ENCODE data around the gene ANKS1B.

DNA sequence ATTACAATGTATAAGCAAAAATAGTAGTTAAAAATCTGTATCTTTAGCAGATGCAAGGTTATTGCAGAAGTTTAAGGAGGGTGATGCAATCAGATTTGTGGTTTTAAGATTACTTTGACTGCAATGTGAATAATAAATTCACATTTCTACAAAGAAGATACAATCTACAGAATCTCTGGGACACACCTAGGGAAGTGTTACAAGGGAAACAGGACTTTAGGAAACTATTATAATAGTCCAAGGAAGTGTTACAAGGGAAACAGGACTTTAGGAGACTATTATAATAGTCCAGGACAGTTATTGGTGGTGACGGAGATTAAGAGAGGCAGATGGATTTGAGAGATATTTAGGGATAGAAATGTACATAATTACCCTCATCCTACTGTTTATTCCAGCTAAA is 491.5 kb downstream of the ANKS1B start:
- no peak for TF ChIP-seq POLR2A (IDR thresholded peaks at IDR 0.05; ENCODE audit: borderline replicate concordance, extremely low read depth, insufficient read depth, insufficient read length)
- TF ChIP-seq SP1 (IDR thresholded peaks at IDR 0.05; ENCODE audit: low read depth): no peak
- TF ChIP-seq, protein P1, sequence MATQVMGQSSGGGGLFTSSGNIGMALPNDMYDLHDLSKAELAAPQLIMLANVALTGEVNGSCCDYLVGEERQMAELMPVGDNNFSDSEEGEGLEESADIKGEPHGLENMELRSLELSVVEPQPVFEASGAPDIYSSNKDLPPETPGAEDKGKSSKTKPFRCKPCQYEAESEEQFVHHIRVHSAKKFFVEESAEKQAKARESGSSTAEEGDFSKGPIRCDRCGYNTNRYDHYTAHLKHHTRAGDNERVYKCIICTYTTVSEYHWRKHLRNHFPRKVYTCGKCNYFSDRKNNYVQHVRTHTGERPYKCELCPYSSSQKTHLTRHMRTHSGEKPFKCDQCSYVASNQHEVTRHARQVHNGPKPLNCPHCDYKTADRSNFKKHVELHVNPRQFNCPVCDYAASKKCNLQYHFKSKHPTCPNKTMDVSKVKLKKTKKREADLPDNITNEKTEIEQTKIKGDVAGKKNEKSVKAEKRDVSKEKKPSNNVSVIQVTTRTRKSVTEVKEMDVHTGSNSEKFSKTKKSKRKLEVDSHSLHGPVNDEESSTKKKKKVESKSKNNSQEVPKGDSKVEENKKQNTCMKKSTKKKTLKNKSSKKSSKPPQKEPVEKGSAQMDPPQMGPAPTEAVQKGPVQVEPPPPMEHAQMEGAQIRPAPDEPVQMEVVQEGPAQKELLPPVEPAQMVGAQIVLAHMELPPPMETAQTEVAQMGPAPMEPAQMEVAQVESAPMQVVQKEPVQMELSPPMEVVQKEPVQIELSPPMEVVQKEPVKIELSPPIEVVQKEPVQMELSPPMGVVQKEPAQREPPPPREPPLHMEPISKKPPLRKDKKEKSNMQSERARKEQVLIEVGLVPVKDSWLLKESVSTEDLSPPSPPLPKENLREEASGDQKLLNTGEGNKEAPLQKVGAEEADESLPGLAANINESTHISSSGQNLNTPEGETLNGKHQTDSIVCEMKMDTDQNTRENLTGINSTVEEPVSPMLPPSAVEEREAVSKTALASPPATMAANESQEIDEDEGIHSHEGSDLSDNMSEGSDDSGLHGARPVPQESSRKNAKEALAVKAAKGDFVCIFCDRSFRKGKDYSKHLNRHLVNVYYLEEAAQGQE (IDR thresholded peaks at IDR 0.05; ENCODE audit: low read depth): no peak
- no peak for TF ChIP-seq EZH2phosphoT487 (IDR thresholded peaks at IDR 0.05; ENCODE audit: borderline replicate concordance)
- TF ChIP-seq SIN3A (IDR thresholded peaks at IDR 0.05; ENCODE audit: low read depth): no peak
- TF ChIP-seq, protein P2, sequence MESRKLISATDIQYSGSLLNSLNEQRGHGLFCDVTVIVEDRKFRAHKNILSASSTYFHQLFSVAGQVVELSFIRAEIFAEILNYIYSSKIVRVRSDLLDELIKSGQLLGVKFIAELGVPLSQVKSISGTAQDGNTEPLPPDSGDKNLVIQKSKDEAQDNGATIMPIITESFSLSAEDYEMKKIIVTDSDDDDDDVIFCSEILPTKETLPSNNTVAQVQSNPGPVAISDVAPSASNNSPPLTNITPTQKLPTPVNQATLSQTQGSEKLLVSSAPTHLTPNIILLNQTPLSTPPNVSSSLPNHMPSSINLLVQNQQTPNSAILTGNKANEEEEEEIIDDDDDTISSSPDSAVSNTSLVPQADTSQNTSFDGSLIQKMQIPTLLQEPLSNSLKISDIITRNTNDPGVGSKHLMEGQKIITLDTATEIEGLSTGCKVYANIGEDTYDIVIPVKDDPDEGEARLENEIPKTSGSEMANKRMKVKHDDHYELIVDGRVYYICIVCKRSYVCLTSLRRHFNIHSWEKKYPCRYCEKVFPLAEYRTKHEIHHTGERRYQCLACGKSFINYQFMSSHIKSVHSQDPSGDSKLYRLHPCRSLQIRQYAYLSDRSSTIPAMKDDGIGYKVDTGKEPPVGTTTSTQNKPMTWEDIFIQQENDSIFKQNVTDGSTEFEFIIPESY (IDR thresholded peaks at IDR 0.05; ENCODE audit: extremely low read depth, insufficient replicate concordance, low read length): no peak
- TF ChIP-seq YY1 (IDR thresholded peaks at IDR 0.05; ENCODE audit: extremely low read depth, insufficient replicate concordance, low read depth, low read length): no peak
- TF ChIP-seq, protein P3, sequence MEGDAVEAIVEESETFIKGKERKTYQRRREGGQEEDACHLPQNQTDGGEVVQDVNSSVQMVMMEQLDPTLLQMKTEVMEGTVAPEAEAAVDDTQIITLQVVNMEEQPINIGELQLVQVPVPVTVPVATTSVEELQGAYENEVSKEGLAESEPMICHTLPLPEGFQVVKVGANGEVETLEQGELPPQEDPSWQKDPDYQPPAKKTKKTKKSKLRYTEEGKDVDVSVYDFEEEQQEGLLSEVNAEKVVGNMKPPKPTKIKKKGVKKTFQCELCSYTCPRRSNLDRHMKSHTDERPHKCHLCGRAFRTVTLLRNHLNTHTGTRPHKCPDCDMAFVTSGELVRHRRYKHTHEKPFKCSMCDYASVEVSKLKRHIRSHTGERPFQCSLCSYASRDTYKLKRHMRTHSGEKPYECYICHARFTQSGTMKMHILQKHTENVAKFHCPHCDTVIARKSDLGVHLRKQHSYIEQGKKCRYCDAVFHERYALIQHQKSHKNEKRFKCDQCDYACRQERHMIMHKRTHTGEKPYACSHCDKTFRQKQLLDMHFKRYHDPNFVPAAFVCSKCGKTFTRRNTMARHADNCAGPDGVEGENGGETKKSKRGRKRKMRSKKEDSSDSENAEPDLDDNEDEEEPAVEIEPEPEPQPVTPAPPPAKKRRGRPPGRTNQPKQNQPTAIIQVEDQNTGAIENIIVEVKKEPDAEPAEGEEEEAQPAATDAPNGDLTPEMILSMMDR (IDR thresholded peaks at IDR 0.05 in 2 of 3, conservative IDR thresholded peaks at IDR 0.05 in 1 of 3; ENCODE audit: borderline replicate concordance in 1 of 3, insufficient read depth in 1 of 3, low read depth in 2 of 3, low read length in 2 of 3): no peak
- no peak for TF ChIP-seq EZH2 (IDR thresholded peaks at IDR 0.05)

Measured in HCT116 (cell line).